ENCODE measurements around the gene SLC25A17.
"Not testable (repeated sequence)": the region's sequence is repeated elsewhere in the genome, so short reads cannot be mapped to it uniquely, and the experiment has no call there.

The SLC25A17 gene

DNA sequence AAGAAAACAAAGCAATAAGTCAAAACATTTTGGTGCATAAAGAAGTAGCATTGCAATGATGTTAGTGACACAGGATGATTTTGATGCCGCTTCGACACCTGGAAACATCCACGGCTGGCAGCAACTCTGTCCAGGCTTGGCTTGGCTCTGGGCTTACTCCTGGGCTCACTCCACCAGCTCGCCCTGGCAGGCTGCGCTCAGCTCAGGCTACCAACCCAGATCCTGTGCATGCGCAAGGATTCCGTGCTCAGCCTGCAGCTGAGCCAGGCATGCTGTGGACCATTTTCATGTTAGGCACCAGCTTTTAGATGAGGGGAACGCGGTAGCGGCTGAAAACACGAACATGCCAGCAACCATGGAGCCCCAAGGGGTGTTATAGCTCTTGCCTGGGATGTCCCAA, 66.0 kb downstream of the SLC25A17 start:
- DNase-seq: no peak

DNA sequence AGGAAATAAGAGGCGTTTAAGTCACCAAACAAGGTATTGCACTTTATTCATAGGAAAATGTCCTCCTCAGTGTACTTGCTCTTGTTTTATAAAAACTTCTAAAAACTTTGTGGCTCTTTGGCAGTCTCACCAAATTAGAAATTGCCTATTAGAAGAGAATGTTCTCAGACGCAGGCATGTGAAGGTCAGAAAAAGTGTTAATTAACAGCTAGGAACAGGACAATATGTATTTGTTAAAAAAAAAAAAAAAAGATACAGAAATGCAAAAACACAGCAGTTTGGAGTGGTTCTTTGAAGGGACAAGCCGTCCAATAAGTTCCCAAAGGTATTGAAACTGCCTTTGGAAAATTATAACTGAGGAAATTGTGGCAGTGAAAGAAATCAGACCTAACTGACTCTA, 67.9 kb downstream of the SLC25A17 start:
- DNase-seq: no peak

DNA sequence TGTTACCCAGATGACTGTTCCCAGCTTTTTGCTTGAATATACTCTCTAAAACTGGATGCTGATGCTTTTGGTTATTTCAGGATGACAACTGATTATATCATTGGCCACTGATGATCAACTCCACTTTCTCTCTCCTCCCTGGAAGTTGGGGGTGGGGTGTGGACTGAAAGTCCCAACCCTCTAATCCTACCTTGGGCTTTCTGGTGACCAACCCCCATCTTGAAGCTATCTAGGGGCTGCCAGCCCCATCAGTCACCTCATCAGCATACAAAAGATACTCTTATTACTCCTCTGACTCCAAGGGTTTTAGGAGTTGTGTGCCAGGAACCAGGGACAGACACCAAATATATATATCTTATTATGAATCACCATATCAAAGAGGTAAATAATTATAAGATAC, 69.3 kb downstream of the SLC25A17 start:
- no peak for DNase-seq

DNA sequence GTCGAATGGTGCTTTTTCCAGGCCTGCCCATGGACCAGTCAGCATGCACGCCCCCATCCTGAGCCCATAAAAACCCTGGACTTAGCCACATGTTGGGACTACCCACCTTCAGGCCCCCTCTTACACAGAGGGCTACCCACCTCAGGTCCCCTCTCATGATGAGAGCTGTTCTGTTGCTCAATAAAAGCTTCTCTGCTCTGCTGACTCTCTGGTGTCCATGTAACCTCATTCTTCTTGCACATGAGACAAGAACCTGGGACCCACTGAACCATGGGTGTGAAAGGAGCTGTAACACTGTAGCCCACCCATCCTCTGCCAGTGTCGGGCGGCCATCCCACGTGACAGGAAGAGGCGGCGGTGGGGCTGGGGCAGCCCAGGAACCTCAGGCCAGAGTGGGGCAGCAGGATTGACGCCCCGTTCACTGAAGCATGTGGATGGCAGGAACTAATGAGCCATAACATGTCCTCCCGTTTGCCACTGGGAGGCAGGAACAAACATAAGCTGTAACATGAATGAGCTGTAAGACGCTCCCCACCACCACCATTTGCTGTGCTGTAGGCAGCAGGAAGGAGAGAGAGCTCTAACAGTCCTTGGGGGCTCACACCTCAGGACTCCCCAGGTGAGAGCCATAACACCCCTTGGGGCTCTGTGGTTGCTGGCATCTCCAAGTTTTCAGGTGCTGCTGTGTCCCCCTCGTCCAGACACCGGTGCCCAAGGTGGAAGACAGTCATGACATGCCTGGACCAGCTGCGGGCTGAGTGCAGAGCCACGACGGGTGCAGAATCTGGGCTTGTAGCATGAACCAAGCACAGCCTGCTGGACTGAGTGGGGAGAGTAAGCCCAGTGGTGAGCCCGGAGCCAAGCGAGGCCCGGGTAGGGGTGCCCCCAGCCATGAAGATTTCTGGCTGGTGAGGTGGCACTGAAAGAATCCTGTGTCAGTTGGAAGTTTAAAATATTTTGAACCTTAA, 70.5 kb downstream of the SLC25A17 start:
- DNase-seq: no peak

DNA sequence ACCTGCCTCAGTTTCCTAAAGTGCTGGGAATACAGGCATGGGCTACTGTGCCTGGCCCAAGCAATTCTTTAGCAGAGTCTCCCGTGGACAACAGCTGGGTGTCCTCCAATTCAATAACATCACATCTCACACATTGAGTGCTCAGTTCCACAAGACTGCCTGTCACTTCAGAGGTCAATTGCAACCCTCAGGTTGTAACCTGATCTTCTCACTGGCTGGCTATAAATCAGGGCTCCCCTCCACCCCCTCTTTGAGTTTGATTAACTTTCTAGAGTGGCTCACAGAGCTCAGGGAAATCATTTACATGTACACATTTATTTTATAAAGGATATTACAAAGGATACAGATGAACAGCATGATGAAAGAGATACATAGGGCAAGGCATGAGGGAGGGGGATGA, 71.8 kb downstream of the SLC25A17 start:
- no peak for DNase-seq

DNA sequence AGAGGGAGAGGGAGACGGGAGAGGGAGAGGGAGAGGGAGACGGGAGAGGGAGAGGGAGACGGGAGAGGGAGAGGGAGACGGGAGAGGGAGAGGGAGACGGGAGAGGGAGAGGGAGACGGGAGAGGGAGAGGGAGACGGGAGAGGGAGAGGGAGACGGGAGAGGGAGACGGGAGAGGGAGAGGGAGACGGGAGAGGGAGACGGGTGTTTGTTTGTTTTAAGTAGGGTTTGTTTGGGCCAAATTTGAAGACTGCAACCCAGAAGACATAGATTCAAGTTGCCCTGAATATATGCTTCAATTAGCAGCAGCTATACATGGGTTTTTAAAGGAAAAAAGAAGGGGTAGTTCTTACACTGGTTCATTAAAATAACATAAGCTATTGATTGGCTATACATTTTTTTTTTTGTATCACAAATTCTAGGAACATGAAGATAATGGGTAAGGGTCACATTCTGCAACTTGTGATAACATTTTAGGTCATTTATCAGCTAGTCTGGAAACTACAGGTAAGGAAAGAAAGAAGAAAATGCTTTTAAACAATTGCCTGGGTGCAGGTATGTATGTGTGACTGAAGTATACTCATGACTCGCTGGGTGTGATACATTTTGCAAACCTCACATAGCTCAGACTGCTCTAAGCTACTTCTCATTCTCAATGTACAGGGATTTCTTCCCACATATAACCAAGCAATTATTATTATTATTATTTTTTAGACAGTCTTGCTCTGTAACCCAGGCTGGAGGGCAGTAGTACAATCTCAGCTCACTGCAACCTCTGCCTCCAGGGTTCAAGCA, 72.5 kb downstream of the SLC25A17 start:
- DNase-seq: no peak

DNA sequence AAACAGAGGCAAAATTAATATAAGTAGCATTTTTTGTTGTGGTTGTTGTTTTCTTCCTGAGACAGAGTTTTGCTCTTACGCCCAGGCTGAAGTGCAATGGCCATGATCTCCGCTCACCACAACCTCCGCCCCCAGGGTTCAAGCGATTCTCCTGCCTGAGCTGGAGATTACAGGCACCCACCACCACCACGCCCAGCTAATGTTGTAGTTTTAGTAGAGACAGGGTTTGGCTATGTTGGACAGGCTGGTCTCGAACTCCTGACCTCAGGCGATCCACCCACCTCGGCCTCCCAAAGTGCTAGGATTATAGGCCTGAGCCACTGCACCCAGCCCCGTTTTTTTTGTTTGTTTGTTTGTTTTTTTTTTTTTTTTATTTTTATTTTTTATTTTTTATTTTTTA, 75.4 kb downstream of the SLC25A17 start:
- DNase-seq: no peak

DNA sequence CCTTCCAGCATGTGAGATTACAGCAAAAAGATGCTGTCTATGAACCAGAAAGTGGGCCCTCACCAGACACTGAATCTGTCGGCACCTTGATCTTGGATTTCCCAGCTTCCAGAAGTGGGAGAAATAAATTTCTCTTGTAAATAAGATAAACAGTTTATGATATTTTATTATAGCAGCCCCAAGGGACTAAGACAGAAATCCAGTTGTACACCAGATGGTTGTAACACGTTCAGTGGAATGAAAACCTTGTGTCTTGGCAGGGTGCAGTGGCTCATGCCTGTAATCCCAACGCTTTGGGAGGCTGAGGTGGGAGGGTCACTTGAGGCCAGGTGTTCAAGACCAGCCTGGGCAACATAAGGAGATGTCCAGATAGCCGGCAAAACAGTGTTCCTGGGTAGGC, 78.0 kb downstream of the SLC25A17 start:
- DNase-seq: no peak

DNA sequence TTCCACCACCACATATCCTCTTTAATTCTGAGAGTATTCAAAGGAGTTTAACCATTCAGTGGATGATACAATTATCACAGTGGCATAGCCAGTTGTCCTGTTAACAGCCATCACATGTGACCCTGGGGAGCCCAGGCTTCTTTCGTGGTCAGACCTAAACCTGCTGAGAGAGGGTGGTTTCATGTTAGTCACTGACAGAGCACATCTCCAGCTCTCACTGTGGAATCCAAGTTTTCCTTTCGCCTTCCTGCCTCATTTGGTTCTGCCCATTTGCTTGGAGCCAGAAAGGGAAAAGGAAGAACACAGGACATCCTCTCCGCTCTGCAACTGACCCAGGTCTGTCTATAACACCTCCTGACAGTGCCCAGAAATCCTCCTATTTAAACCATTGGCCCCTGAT, 79.4 kb downstream of the SLC25A17 start:
- DNase-seq: no peak

DNA sequence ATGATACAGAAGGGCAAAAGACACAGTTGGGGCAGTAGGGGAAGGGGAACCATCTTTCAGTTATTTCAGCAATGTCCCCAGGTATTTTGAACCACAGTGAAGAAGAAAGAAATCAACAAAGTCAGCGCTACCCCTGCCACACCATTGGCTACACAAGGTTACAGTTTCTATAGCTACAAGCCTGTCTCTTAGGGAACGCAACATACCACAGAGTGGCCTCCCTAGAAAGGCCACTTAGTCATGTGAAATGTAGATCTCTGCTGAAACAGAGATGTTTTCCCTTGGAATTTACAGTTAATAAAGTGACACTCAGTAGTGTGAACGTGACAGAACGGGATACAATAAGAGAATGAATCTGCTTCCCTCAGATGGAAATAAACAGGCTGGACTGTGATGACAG, 85.2 kb downstream of the SLC25A17 start:
- DNase-seq: no peak

DNA sequence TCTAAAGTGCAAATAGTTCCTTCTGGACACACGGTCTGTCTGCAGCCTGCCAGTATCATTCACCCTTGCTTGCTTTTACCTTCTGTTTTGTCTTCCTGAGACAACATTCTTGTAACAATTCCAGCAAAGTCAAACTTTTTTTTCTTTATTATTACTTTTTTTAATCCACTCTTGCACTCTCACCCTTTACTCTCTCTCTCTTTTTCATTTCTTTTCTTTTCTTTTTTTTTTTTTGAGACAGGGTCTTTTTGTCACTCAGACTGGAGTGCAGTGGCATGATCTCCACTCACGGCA, 86.2 kb downstream of the SLC25A17 start:
- DNase-seq: no peak

DNA sequence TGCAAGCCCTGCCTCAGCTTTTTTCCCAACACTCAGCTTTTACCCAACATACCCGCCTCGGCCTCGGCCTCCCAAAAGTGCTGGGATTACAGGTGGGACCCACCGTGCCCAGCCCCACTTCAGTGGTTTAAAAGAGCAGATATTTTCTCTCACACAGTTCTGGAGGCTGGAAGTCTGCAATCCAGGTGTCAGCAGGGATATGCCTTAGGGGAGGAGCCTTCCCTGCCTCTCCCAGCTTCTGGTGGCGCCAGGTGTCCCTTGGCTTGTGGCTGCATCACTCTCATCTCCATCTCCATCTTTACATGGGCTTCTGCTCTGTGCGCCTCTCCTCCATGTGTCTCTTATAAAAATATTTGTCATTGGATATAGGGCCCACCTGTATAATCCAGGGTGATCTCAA, 89.9 kb downstream of the SLC25A17 start:
- DNase-seq: no peak

DNA sequence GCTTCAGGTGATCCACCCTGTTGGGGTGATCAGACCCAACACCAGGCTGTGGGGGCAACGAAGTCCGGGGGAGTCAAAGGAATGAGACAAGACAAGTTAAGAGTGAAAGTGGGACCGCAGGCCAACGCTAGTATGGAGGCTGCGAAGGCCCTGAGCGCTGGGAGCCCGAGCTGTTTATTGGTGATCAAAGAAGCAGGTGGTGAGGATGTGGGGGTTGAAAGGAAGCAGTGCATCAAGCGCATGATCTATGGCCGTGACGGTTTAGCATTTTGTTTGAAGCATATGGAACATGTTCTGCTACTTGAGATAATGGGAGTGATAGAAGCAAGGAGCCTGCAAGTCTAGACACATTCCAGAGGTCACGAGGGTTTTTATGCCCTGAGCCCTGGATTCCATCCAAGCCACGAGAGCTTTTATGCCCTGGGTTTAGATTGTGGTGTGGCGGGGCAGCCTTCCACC, 90.4 kb downstream of the SLC25A17 start:
- peak; percentile 43 for DNase-seq

DNA sequence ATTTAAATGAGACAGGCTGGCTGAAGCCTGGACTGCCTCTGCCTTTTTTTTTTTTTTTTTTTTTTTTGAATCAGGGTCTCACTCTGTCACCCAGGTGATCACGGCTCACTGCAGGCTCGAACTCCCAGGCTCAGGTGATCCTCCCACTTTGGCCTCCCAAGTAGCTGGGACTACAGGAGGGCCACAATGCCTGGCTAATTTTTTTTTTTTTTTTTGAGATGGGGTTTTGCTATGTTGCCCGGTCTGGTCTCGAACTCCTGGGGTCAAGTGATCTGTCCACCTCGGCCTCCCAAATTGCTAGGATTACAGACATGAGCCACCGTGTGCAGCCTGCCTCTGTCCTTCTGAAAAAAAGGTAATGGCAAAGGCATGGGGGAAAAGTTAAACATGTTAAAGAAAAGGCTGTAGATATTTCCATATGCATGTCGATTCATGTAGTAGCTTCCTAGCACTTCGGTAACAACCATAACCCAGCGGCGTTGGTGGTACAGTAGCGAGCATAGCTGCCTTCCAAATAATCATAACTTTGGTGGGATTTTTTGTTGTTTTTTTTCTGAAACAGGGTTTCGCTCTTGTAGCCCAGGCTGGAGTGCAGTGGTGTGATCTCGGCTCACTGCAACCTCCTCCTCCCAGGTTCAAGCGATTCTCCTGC, 91.1 kb downstream of the SLC25A17 start:
- DNase-seq: no peak

DNA sequence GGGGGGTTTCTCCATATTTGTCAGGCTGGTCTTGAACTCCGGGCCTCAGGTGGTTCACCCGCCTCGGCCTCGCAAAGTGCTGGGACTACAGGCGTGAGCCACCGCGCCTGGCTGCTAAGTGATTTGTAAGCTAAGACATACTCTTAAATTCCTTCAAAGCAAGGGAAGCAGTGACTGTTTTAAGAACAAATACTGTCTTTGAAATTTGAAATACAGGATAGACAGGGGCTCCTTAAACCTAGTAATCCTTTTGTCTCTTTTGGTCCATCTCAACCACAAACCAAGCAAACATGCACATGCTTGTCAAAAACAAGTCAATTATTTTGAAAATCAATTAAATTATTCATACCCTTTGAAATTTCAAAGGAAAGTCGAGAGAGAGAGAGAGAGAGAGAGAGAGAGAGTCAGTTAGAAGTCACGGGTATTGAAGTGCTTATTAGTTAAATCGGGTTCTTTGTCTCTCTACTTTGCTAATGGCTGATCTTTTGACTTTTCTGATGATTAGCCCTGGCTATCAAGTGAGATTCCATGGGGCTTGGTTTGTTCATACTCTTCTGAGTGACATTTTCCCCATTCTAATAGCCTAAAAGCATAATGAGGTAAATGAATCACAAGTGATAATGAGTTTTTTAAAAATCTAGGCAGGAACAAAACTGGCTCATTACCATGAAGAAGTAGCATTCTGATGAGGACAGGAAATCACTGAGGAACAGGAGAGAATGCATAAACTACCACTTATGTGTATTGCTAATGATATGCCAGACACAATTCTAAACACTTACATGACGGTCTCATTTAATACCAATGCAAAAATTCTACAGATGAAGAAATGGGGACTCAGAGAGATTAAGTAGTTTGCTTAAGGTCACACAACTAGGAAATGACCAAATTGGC, 91.8 kb downstream of the SLC25A17 start:
- DNase-seq: peak; percentile 70

DNA sequence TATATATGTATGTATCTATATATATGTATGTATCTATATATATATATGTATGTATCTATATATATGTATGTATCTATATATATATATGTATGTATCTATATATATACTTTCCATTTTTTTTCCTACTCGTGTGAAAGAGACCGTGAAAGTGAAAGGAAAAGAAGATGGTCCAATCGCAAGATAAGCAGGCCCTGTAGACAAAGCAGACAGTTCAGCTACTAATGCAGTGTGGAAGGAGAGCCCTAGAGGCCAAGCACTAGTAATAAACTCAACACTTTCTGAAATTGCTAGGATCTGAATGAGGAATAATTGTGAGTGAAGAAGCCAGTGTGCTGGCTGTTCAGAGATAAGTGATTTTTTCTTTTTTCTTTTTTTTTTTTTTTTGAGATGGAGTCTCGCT, 92.6 kb downstream of the SLC25A17 start:
- DNase-seq: peak; percentile 39

DNA sequence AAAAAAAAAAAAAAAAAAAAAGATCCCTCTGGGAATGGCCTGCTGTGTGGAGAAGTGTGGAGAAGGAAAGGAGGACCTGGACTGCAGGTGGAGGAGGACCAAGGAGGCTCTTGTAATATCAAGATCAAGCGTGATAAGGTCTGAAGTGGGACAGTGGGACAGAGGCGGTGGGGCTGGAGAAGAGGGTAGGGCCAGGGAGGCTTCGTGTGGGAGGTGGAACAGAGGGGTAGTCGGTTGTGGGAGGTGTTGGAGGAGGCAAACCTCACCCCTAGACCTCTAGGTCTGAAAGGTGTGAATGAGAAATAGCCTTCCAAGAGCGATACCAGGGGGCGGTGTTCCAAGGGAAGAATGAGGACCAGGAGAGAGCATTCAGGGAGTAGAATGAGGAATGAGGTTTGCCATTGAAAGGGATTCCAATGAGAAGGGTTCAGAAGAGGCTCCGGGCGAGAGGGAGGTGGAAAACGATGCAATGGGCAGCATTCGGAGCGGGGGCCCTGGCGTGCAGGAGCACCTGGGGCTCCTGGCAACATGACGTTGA, 95.7 kb downstream of the SLC25A17 start:
- DNase-seq: no peak

DNA sequence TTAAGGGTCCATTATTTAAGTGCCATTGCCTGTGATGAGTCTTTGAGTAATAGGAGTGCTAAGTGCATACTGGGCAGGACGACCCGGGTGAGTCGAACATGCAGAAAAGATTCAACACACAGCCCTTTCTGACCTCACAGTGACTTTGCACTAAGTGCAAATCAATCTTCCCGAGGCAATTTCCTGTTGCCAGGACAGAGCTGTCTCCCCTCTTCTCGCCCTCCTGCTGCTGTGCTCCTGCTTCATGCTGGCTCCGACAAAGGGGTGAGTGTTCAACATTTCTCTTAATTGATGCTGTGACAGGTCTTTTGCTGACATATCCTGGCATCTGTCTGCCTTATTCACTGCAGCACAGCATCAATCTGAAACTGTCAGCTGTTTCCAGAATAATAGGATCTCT, 97.9 kb downstream of the SLC25A17 start:
- peak; percentile 92 for DNase-seq

DNA sequence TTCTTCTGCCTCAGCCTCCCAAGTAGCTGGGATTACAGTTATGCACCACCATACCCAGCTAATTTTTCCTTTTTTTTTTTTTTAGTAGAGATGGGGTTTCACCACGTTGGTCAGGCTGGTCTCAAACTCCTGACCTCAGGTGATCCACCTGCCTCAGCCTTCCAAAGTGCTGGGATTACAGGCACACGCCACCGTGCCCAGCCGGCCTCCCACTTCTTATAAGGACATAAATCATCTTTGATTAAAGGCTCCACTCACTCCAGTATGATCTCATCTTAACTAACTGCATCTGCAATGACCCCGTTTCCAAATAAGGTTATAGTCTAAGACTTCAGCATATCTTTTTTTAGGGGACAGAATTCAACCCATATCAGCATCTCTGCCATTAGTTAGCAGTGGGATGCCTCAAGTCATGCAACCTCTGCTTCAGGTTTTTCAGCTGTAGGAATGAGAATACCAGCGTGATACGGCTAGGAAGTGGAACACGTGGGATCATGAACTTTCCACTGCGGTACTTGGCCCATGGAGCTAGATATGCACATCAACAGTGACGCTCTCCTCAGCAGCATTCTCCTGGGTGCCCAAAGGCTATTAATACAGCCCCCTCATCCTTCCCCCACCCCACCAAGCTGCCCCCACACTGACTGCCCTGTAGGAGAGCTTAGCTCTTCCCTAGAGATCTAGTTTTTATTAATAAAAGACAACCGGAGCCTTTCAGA, 98.4 kb downstream of the SLC25A17 start:
- DNase-seq: no peak

DNA sequence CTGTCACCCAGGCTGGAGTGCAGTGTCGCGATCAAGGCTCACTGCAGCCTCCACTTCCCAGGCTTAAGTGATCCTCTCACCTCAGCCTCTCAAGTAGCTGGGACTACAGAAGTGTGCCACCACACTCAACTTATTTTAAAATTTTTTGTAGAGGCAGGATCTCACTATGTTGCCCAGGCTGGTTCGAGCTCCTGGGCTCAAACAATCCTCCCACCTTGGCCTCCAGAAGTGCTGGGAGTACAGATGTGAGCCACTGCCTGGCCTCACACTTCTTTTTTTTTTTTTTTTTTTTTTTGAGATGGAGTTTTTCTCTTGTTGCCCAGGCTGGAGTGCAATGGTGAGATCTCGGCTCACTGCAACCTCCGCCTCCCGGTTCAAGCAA, 99.0 kb downstream of the SLC25A17 start:
- not testable (repeated sequence) for DNase-seq

Measured in eye (tissue), 1 donor.